ENCODE data around the gene FGGY.

Gene FGGY

DNA sequence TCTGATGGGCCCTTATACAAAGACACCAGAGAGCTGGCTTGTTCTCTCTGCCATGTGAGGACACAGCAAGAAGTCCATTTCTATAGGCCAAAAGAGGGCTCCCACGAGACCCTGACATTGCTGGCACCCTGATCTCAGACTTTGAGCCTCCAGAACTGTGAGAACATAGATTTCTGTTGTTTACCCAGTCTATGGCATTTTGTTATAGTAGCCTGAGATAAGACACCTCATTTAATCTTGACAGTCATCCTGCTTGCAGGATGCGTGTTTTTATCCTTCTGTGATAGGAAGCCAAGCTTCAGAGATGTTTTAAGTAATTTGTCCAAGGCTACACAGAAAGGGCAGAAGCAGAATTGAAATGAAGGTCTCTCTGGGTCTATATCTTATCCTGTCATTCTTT is 379.0 kb downstream of the FGGY start:
- Histone ChIP-seq H3K4me1 (ENCODE audit: insufficient read depth, low read length) (peaks cover 28% of the 10 kb centered on the region; the same call in 1 of the 2 replicates), H3K27ac (ENCODE audit: low read length) (no peak overlapping the region), H3K4me3 (ENCODE audit: low read length) (no peak overlapping the region), H3K27me3 (ENCODE audit: insufficient read depth, low read length) (no peaks in the 10 kb centered on the region), H3K36me3 (ENCODE audit: insufficient read depth, low read depth, low read length) (no peaks in the 10 kb centered on the region), H3K9ac (ENCODE audit: low read depth, low read length) (no peak overlapping the region), H3K9me3 (ENCODE audit: insufficient read depth, low read depth, low read length) (no peaks in the 10 kb centered on the region)

DNA sequence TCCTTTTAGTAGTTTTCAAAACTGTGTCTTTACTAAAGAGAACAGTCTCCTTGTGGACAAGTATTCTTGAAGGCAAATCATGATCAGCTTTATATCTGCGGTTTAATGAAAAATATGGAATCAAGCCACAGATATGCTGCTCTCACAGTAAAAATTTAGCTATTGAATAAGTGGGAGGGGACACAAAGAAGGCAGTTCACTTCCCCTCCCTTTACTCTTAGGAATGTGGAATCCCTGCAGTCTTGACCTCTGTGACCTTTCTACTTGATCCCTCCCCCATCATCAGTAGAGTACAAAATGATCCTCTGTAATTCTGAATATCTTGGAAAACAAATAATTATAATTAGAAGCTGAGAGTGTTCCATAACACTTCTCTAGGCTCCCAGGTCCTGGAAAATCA is 381.1 kb downstream of the FGGY start:
- H3K36me3 ChIP-seq (ENCODE audit: insufficient read depth, low read depth, low read length), result no peaks in the 10 kb centered on the region
- H3K4me3 ChIP-seq (ENCODE audit: low read length), result peak overlapping the region; percentile 1; the same call in 1 of the 2 replicates
- no peaks in the 10 kb centered on the region for H3K27me3 ChIP-seq (ENCODE audit: insufficient read depth, low read length)
- H3K27ac ChIP-seq (ENCODE audit: low read length), result no peak overlapping the region
- H3K4me1 ChIP-seq (ENCODE audit: insufficient read depth, low read length), result peaks cover 29% of the 10 kb centered on the region; the same call in 1 of the 2 replicates
- H3K9me3 ChIP-seq (ENCODE audit: insufficient read depth, low read depth, low read length), result no peaks in the 10 kb centered on the region
- peak overlapping the region; percentile 24; the same call in 1 of the 2 replicates for H3K9ac ChIP-seq (ENCODE audit: low read depth, low read length)

DNA sequence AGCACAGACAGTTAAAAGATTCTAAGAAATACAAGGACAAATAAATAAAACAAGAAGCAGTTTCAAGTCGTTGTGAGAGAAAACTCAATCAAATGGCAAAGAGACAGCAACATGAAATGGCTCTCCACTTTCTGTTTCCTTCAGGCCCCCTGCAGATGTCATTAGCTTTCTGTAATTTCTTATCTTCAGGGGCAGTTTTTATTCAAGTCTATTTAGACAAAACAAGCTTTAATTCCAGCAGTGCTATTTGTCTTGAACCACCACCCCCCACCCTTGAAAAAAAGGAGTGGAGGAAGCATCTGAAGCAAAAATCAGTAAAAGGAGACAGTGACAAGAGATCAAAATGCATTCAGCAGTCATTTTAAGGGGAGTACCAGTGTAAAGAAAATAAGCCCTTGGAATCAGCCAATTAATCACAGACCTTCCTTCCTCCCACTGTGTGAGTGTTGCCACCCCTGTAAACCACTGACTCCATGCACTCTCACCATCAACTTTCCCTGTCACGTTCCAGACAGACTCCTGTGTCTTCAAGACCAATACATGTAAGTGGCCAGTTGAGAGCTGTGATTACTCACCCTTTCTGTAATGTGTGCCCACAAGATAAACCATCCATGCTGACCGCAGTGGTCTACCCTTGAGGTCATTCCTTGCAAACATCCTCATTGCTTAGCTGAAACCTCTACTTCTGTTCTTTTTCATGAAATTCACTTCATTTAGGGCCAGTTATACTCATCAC is 381.8 kb downstream of the FGGY start:
- no peak overlapping the region for H3K27ac ChIP-seq (ENCODE audit: low read length)
- peak overlapping the region; percentile 24; the same call in 1 of the 2 replicates for H3K9ac ChIP-seq (ENCODE audit: low read depth, low read length)

DNA sequence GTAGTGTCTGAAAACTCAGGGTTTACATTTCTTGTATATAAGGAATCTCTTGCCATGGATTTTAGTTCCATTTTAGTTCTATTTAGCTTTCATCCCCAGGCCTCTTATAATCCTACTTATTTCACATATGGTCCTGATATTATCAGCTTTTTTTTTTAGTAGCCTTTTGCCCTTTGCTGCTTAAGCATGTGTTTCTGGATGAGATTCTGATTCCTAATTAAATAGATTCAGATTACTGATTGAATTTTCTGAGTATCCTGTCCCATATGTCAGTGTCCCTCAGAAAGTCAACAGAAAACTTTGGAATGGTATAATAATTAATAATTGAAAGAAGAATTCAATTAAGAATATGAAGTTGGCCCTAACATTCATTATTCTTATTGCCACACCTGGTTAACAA is 383.1 kb downstream of the FGGY start:
- H3K36me3 ChIP-seq (ENCODE audit: insufficient read depth, low read depth, low read length), result no peaks in the 10 kb centered on the region
- H3K9me3 ChIP-seq (ENCODE audit: insufficient read depth, low read depth, low read length), result no peaks in the 10 kb centered on the region
- no peak overlapping the region for H3K27ac ChIP-seq (ENCODE audit: low read length)
- no peaks in the 10 kb centered on the region for H3K27me3 ChIP-seq (ENCODE audit: insufficient read depth, low read length)
- peaks cover 26% of the 10 kb centered on the region; the same call in 1 of the 2 replicates for H3K4me1 ChIP-seq (ENCODE audit: insufficient read depth, low read length)
- no peak overlapping the region for H3K9ac ChIP-seq (ENCODE audit: low read depth, low read length)
- H3K4me3 ChIP-seq (ENCODE audit: low read length), result no peak overlapping the region

More for the DNA sequence above, 381.8 kb downstream of the FGGY start:
- Histone ChIP-seq H3K9me3 (ENCODE audit: insufficient read depth, low read depth, low read length) (no peaks in the 10 kb centered on the region), H3K36me3 (ENCODE audit: insufficient read depth, low read depth, low read length) (no peaks in the 10 kb centered on the region), H3K27me3 (ENCODE audit: insufficient read depth, low read length) (no peaks in the 10 kb centered on the region), H3K4me3 (ENCODE audit: low read length) (peak overlapping the region; percentile 1; the same call in 1 of the 2 replicates), H3K4me1 (ENCODE audit: insufficient read depth, low read length) (peaks cover 26% of the 10 kb centered on the region; the same call in 1 of the 2 replicates)

DNA sequence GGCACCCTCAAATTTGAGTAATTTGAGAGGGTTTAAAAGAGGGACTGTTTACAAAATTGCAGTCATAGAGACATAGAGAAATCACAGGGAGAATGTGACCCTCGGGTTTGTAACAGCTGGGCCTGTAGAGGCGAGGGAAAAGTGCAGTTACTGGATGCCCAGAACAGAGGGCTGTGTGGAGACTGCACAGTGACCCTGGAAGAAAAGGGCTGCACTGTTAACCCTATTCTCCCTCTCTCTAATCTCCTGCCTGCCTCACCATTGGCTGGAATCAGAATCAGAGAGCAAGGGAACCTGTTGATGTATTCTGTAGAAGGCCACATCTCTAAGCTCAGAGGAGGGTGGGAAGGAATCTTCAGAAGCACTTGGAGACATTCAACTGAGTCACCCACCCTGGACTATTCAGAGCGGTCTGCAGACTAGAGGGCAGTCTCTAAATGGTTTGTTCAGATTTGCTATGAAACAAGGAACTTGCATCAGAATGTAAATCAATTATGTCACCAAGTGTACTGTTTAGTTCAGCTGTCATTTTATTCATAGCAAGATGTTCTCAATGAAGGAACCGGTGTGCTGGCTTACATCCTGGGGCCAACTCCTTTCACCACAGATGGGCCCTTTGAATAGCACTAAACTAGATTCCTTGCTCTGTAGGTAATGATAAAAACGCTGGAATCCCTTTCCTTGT is 385.6 kb downstream of the FGGY start:
- H3K9ac ChIP-seq (ENCODE audit: low read depth, low read length), result no peak overlapping the region
- no peaks in the 10 kb centered on the region for H3K27me3 ChIP-seq (ENCODE audit: insufficient read depth, low read length)
- peaks cover 30% of the 10 kb centered on the region; the same call in 1 of the 2 replicates for H3K4me1 ChIP-seq (ENCODE audit: insufficient read depth, low read length)
- no peaks in the 10 kb centered on the region for H3K36me3 ChIP-seq (ENCODE audit: insufficient read depth, low read depth, low read length)
- no peaks in the 10 kb centered on the region for H3K9me3 ChIP-seq (ENCODE audit: insufficient read depth, low read depth, low read length)
- H3K4me3 ChIP-seq (ENCODE audit: low read length), result no peak overlapping the region
- no peak overlapping the region for H3K27ac ChIP-seq (ENCODE audit: low read length)

DNA sequence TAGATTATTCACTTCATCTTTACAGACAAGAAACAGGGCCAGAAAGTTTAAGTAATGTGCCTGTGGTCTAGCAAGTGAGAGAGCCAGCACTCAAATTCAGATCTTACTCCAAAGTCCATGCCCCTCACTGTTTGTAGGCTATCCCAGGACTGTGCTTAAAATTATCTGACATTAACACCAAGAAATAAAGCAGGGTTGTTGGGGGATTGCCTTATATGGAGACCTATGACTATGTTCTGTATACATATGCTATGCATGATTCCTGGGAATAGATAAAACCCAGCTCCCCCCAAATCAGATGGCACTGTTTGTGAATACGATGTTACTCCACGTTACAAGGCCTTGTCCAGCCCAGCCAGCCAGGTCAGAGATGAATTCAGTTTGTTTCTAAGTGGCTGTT is 386.3 kb downstream of the FGGY start:
- no peaks in the 10 kb centered on the region for H3K9me3 ChIP-seq (ENCODE audit: insufficient read depth, low read depth, low read length)
- no peaks in the 10 kb centered on the region for H3K27me3 ChIP-seq (ENCODE audit: insufficient read depth, low read length)
- no peak overlapping the region for H3K9ac ChIP-seq (ENCODE audit: low read depth, low read length)
- no peaks in the 10 kb centered on the region for H3K36me3 ChIP-seq (ENCODE audit: insufficient read depth, low read depth, low read length)
- no peak overlapping the region for H3K27ac ChIP-seq (ENCODE audit: low read length)
- H3K4me3 ChIP-seq (ENCODE audit: low read length), result no peak overlapping the region
- peaks cover 24% of the 10 kb centered on the region; the same call in 1 of the 2 replicates for H3K4me1 ChIP-seq (ENCODE audit: insufficient read depth, low read length)

DNA sequence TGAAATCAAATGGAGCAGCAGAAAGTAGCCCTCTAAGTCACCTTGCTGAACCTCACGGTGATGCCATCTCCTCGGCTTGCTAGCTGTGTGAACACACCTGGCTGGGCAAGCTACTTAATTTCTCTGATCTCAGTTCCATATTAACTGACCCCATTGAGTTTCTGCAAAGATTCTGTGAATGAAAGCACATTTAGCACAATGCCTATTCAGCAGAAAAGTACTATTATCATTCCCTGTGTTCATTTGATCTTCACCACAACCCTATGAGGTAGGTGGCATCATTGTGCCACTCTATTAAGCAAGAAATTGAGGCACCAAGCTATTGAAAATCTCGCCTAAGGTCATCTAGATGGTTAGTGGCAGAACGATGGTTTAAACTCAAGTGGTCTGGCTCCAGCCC is 387.8 kb downstream of the FGGY start:
- H3K4me3 ChIP-seq (ENCODE audit: low read length), result no peak overlapping the region
- H3K27me3 ChIP-seq (ENCODE audit: insufficient read depth, low read length), result no peaks in the 10 kb centered on the region
- no peak overlapping the region for H3K27ac ChIP-seq (ENCODE audit: low read length)
- H3K9ac ChIP-seq (ENCODE audit: low read depth, low read length), result no peak overlapping the region
- H3K36me3 ChIP-seq (ENCODE audit: insufficient read depth, low read depth, low read length), result no peaks in the 10 kb centered on the region
- H3K4me1 ChIP-seq (ENCODE audit: insufficient read depth, low read length), result peaks cover 15% of the 10 kb centered on the region; the same call in 1 of the 2 replicates
- no peaks in the 10 kb centered on the region for H3K9me3 ChIP-seq (ENCODE audit: insufficient read depth, low read depth, low read length)

DNA sequence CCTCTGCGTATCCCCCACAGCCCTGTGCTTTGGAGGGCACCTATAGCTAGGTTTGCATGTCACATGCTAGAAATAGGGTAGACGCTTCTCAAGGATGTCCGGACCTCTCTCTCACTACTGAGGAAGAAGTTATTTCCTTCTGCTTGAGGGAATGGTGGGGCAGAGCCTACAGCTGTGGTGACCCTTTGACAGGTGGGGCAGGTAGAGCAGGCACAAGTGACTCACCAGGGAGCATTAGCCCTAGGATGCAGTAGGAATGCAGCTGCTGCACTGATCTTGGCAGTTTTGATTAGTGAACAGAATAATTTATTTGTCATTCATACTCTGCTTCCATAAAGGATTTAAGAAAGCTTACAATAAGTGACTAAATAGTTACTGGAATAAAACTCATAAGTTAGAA is 388.2 kb downstream of the FGGY start:
- H3K36me3 ChIP-seq (ENCODE audit: insufficient read depth, low read depth, low read length), result no peaks in the 10 kb centered on the region
- no peak overlapping the region for H3K27ac ChIP-seq (ENCODE audit: low read length)
- H3K4me1 ChIP-seq (ENCODE audit: insufficient read depth, low read length), result peaks cover 15% of the 10 kb centered on the region; the same call in 1 of the 2 replicates
- H3K9ac ChIP-seq (ENCODE audit: low read depth, low read length), result no peak overlapping the region
- no peak overlapping the region for H3K4me3 ChIP-seq (ENCODE audit: low read length)
- no peaks in the 10 kb centered on the region for H3K9me3 ChIP-seq (ENCODE audit: insufficient read depth, low read depth, low read length)
- no peaks in the 10 kb centered on the region for H3K27me3 ChIP-seq (ENCODE audit: insufficient read depth, low read length)

DNA sequence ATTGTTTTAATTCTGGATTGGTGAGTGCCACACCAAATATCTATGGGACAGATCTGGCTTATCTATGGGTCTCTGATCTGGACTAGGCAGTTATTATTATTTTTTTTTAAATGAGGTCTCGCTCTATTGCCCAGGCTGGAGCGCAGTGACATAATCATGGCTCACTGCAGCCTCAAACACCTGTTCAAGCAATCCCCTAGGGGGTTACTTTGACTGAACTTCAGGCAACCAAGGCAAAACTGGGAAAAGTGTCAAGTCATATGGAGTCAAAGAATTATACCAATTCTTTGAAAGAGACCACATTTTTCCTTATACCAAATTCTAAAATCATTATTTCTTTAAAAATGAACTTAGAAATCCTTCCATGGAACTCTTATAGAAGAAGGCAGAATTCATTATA is 388.8 kb downstream of the FGGY start:
- Histone ChIP-seq H3K9ac (ENCODE audit: low read depth, low read length) (no peak overlapping the region), H3K4me3 (ENCODE audit: low read length) (no peak overlapping the region), H3K27ac (ENCODE audit: low read length) (no peak overlapping the region), H3K27me3 (ENCODE audit: insufficient read depth, low read length) (no peaks in the 10 kb centered on the region), H3K9me3 (ENCODE audit: insufficient read depth, low read depth, low read length) (no peaks in the 10 kb centered on the region), H3K4me1 (ENCODE audit: insufficient read depth, low read length) (peaks cover 13% of the 10 kb centered on the region; the same call in 1 of the 2 replicates), H3K36me3 (ENCODE audit: insufficient read depth, low read depth, low read length) (no peaks in the 10 kb centered on the region)

DNA sequence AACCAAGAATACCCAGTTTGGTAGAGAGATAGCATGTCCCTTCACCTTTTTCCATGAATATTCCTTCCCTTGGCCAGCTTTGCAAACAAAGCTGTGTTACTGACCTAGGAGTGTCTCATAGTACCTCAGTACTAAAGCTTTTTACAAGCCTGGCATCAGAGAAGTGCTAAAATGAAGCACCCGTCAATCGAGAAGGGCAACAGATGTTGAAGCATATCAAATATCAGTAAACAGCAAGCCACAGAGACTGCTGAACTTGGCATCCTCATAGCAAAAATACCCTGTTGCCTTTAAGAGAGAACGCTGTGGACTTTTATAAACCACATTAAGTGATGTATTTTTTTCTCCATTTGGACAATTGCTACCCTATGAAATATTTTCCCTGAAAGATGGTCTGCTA is 389.3 kb downstream of the FGGY start:
- no peaks in the 10 kb centered on the region for H3K9me3 ChIP-seq (ENCODE audit: insufficient read depth, low read depth, low read length)
- no peak overlapping the region for H3K27ac ChIP-seq (ENCODE audit: low read length)
- H3K9ac ChIP-seq (ENCODE audit: low read depth, low read length), result no peak overlapping the region
- H3K27me3 ChIP-seq (ENCODE audit: insufficient read depth, low read length), result no peaks in the 10 kb centered on the region
- peaks cover 8% of the 10 kb centered on the region; the same call in 1 of the 2 replicates for H3K4me1 ChIP-seq (ENCODE audit: insufficient read depth, low read length)
- no peak overlapping the region for H3K4me3 ChIP-seq (ENCODE audit: low read length)
- H3K36me3 ChIP-seq (ENCODE audit: insufficient read depth, low read depth, low read length), result no peaks in the 10 kb centered on the region

DNA sequence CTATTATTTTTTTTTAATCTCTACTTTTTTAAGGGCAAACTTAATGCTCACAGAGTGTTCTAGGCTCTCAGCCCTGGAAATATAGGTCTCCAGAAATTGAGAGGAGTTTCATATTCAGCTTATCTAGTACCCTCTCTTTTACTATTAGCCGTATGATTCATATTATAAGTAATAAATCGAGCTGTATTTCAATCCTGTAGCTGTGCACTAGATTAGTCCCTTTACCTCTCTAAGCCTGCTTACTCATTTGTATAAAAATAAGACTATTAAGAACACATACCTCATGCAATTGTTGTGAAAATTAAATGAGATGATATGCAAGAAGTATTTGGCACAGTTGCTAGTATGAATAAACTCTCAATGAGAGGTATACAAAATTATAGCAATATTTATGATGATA is 389.7 kb downstream of the FGGY start:
- Histone ChIP-seq H3K9ac (ENCODE audit: low read depth, low read length) (no peak overlapping the region), H3K4me3 (ENCODE audit: low read length) (no peak overlapping the region), H3K4me1 (ENCODE audit: insufficient read depth, low read length) (peaks cover 7% of the 10 kb centered on the region; the same call in 1 of the 2 replicates), H3K27me3 (ENCODE audit: insufficient read depth, low read length) (no peaks in the 10 kb centered on the region), H3K9me3 (ENCODE audit: insufficient read depth, low read depth, low read length) (no peaks in the 10 kb centered on the region), H3K36me3 (ENCODE audit: insufficient read depth, low read depth, low read length) (no peaks in the 10 kb centered on the region), H3K27ac (ENCODE audit: low read length) (no peak overlapping the region)

DNA sequence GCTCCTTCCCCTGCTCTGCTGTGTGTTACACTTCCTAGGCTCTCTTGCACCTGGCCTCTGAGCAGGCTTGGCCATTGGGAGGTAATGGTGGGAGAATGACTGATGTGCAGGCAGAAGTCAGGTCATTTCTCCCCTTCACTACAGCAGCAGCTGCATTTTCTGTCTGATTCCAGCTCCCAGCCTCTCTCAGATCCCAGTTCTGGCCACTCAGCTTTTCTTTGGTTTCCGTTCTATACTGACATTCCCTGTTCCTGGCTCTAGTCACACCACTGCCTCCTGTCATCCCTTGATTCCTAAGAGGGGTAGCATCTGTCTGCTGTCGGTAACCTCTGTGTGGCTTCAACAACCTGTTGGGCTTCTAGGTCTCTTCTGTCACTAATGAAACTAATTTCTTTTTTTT is 390.2 kb downstream of the FGGY start:
- Histone ChIP-seq H3K9ac (ENCODE audit: low read depth, low read length) (no peak overlapping the region; the same call in 1 of the 2 replicates), H3K27me3 (ENCODE audit: insufficient read depth, low read length) (no peaks in the 10 kb centered on the region), H3K4me1 (ENCODE audit: insufficient read depth, low read length) (0 out of 2 replicates have a peak, but pooled peaks cover 7% of the 10 kb centered on the region), H3K27ac (ENCODE audit: low read length) (no peak overlapping the region), H3K36me3 (ENCODE audit: insufficient read depth, low read depth, low read length) (no peaks in the 10 kb centered on the region), H3K4me3 (ENCODE audit: low read length) (no peak overlapping the region), H3K9me3 (ENCODE audit: insufficient read depth, low read depth, low read length) (no peaks in the 10 kb centered on the region)

Data from iPS-20b (cell line).